Neural cell (in vitro differentiated cells): ENCODE measurements around the gene GRIA3. TPM values are rescaled to one million over a fixed set of nuclear protein-coding genes. Genes with fewer than 3 reads are reported as not detected.

ENCODE experiments used
- H2AFZ ChIP-seq: fragments of 200-600, 300-800 bp; sonication (generic), shearing (Covaris generic); 2 replicates; pipeline ENCODE4 v1.6.0; 2014; ENCODE audit warnings: low read depth, mild to moderate bottlenecking, antibody characterized with exemption, low read length, moderate library complexity
- H3F3A ChIP-seq: fragments of 200-600 bp; shearing (Covaris generic); 2 replicates; pipeline ENCODE4 v1.6.1; 2016; ENCODE audit warnings: mild to moderate bottlenecking, moderate library complexity, mixed read lengths, antibody characterized with exemption, low read length; ENCODE audit not compliant: insufficient read depth, poor library complexity, severe bottlenecking
- H3K27ac ChIP-seq: fragments of 200-600, 300-800 bp; sonication (generic), shearing (Covaris generic); 2 replicates; pipeline ENCODE4 v1.5.1; 2014; ENCODE audit warnings: mild to moderate bottlenecking, low read length, moderate library complexity
- H3K27me3 ChIP-seq: fragments of 300-800, 200-600 bp; sonication (generic), shearing (Covaris generic); 2 replicates; pipeline ENCODE4 v1.6.0; 2014; ENCODE audit warnings: mild to moderate bottlenecking, low read depth, low read length, moderate library complexity; ENCODE audit not compliant: insufficient read depth
- H3K36me3 ChIP-seq: fragments of 300-800, 200-600 bp; sonication (generic), shearing (Covaris generic); 2 replicates; pipeline ENCODE4 v1.5.1; 2014; ENCODE audit warnings: mild to moderate bottlenecking, antibody characterized with exemption, low read length, moderate library complexity; ENCODE audit not compliant: insufficient read depth
- H3K4me2 ChIP-seq: fragments of 300-800, 200-600 bp; sonication (generic), shearing (Covaris generic); 2 replicates; pipeline ENCODE4 v1.6.0; 2014; ENCODE audit warnings: mild to moderate bottlenecking, low read length
- H3K4me3 ChIP-seq: fragments of 300-800, 200-600 bp; sonication (generic), shearing (Covaris generic); 2 replicates; pipeline ENCODE4 v1.5.1; 2014; ENCODE audit warnings: mild to moderate bottlenecking, low read length, moderate library complexity
- H3K79me2 ChIP-seq: fragments of 200-600 bp; shearing (Covaris generic); replicated peaks from 2 replicates; pipeline ENCODE4 v1.6.0; 2014; ENCODE audit warnings: mild to moderate bottlenecking, low read length, moderate library complexity; ENCODE audit not compliant: insufficient read depth
- H3K9ac ChIP-seq: fragments of 300-800, 200-600 bp; sonication (generic), shearing (Covaris generic); 2 replicates; pipeline ENCODE4 v1.6.1; 2016; ENCODE audit warnings: mild to moderate bottlenecking, low read length, mixed read lengths
- H3K9me2 ChIP-seq: fragments of 200-600 bp; shearing (Covaris generic); 2 replicates; pipeline ENCODE4 v1.6.1; 2016; ENCODE audit warnings: mild to moderate bottlenecking, low read length, mixed read lengths; ENCODE audit not compliant: insufficient read depth
- H3K9me3 ChIP-seq: fragments of 200-600, 300-800 bp; sonication (generic), shearing (Covaris generic); 2 replicates; pipeline ENCODE4 v1.6.1; 2016; ENCODE audit warnings: mild to moderate bottlenecking, mixed run types, low read length, moderate library complexity, mixed read lengths
- H4K20me1 ChIP-seq: fragments of 200-600 bp; shearing (Covaris generic); 2 replicates; pipeline ENCODE4 v1.6.1; 2016; ENCODE audit warnings: mild to moderate bottlenecking, mixed run types; ENCODE audit not compliant: insufficient read depth
- EP300 ChIP-seq: fragments of 450-650 bp; conservative IDR thresholded peaks from 2 replicates; pipeline ENCODE4 v1.6.1; 2014; ENCODE audit warnings: antibody characterized with exemption, mild to moderate bottlenecking, moderate library complexity; ENCODE audit not compliant: poor library complexity, severe bottlenecking
- EZH2 ChIP-seq: fragments of 200-600, 300-800 bp; shearing (Covaris generic), sonication (generic); IDR thresholded peaks from 2 replicates; pipeline ENCODE4 v1.6.1; 2014; ENCODE audit warnings: antibody characterized with exemption, low read length, borderline replicate concordance, mild to moderate bottlenecking; ENCODE audit not compliant: insufficient read depth, poor library complexity, severe bottlenecking
- MXI1 ChIP-seq: fragments of 450-650 bp; conservative IDR thresholded peaks from 2 replicates; pipeline ENCODE4 v1.6.1; 2014; ENCODE audit warnings: antibody characterized with exemption, mild to moderate bottlenecking; ENCODE audit not compliant: poor library complexity, severe bottlenecking
- POLR2AphosphoS5 ChIP-seq: IDR thresholded peaks from 2 replicates; pipeline ENCODE4 v1.6.1; 2012
- RAD21 ChIP-seq: fragments of 450-650 bp; conservative IDR thresholded peaks from 2 replicates; pipeline ENCODE4 v1.6.1; 2014; ENCODE audit warnings: antibody characterized with exemption, mild to moderate bottlenecking, moderate library complexity
- SMC3 ChIP-seq: fragments of 450-650 bp; conservative IDR thresholded peaks from 2 replicates; pipeline ENCODE4 v1.6.1; 2014; ENCODE audit warnings: antibody characterized with exemption, mild to moderate bottlenecking, moderate library complexity; ENCODE audit not compliant: poor library complexity
- TAF1 ChIP-seq: IDR thresholded peaks from 2 replicates; pipeline ENCODE4 v1.6.1; 2012; ENCODE audit warnings: low read depth
- polyA plus RNA-seq: library from polyadenylated mRNA; depleted of rRNA; stranded (reverse); fragments of >200 nt; gene quantifications from 2 replicates; pipeline ENCODE4 v1.2.3, GENCODE V29; 2014
- TF ChIP-seq, protein P1 (sequence below): fragments of 450-650 bp; IDR thresholded peaks from 2 replicates; pipeline ENCODE4 v1.5.1; 2014; ENCODE audit warnings: antibody characterized with exemption, mild to moderate bottlenecking, moderate library complexity; ENCODE audit not compliant: poor library complexity, severe bottlenecking
- TF ChIP-seq, protein P2 (sequence below): IDR thresholded peaks from 2 replicates; pipeline ENCODE4 v1.6.1; 2012; ENCODE audit warnings: borderline replicate concordance

Gene GRIA3
- polyA plus RNA-seq, 1 donor from 2014 or later, result 7.8 TPM

DNA sequence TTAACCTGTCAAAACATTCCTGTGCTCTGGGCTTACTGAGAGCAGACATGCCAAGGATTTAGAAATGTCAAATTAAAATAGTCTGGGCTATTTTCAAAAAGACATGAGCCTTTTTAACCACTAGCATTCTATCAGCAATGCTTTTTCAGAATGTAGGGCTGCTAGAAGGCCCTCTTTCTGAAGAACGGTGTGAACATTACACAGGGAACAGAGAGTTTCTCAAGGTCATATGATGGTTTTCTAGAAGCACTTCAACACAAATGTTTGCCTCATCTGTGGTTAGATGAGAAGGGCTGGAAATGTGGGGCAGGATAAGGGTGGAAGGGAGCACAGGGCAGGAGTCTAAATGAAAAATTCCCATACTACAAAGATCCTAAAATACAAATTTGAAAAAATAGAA, 39.3 kb downstream of the GRIA3 start:
- no peak for TF ChIP-seq EP300
- no peak for TF ChIP-seq SMC3
- TF ChIP-seq RAD21, result no peak
- TF ChIP-seq POLR2AphosphoS5, result no peak
- TF ChIP-seq, protein P1, sequence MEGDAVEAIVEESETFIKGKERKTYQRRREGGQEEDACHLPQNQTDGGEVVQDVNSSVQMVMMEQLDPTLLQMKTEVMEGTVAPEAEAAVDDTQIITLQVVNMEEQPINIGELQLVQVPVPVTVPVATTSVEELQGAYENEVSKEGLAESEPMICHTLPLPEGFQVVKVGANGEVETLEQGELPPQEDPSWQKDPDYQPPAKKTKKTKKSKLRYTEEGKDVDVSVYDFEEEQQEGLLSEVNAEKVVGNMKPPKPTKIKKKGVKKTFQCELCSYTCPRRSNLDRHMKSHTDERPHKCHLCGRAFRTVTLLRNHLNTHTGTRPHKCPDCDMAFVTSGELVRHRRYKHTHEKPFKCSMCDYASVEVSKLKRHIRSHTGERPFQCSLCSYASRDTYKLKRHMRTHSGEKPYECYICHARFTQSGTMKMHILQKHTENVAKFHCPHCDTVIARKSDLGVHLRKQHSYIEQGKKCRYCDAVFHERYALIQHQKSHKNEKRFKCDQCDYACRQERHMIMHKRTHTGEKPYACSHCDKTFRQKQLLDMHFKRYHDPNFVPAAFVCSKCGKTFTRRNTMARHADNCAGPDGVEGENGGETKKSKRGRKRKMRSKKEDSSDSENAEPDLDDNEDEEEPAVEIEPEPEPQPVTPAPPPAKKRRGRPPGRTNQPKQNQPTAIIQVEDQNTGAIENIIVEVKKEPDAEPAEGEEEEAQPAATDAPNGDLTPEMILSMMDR, result no peak
- TF ChIP-seq EZH2, result no peak
- TF ChIP-seq TAF1, result no peak
- no peak for TF ChIP-seq MXI1
- TF ChIP-seq, protein P2, sequence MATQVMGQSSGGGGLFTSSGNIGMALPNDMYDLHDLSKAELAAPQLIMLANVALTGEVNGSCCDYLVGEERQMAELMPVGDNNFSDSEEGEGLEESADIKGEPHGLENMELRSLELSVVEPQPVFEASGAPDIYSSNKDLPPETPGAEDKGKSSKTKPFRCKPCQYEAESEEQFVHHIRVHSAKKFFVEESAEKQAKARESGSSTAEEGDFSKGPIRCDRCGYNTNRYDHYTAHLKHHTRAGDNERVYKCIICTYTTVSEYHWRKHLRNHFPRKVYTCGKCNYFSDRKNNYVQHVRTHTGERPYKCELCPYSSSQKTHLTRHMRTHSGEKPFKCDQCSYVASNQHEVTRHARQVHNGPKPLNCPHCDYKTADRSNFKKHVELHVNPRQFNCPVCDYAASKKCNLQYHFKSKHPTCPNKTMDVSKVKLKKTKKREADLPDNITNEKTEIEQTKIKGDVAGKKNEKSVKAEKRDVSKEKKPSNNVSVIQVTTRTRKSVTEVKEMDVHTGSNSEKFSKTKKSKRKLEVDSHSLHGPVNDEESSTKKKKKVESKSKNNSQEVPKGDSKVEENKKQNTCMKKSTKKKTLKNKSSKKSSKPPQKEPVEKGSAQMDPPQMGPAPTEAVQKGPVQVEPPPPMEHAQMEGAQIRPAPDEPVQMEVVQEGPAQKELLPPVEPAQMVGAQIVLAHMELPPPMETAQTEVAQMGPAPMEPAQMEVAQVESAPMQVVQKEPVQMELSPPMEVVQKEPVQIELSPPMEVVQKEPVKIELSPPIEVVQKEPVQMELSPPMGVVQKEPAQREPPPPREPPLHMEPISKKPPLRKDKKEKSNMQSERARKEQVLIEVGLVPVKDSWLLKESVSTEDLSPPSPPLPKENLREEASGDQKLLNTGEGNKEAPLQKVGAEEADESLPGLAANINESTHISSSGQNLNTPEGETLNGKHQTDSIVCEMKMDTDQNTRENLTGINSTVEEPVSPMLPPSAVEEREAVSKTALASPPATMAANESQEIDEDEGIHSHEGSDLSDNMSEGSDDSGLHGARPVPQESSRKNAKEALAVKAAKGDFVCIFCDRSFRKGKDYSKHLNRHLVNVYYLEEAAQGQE, result no peak
- H3K27ac ChIP-seq, result no peak overlapping the region
- no peak overlapping the region for H3K4me2 ChIP-seq

DNA sequence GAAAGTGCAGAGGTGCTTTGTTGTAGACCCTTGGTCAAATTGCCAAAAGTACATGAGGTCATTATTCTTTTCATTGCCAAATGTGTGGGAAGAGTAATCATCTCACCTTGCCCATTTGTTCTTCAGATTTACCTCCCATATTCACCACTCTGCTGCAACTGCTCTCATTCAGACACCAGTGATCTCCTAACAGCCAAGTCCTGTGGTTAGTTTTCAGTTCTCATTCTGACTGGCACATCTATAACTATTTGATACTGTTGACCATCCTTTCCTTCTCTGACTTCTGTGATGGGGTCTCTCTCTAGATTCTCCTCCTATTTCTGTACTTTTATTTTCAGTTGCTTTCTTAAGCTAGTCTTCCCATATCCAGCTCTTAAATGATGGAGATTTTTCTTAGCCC, 39.8 kb downstream of the GRIA3 start:
- no peaks in the 10 kb centered on the region for H4K20me1 ChIP-seq
- TF ChIP-seq POLR2AphosphoS5 (no peak), EP300 (no peak), TAF1 (no peak), MXI1 (no peak), SMC3 (no peak), EZH2 (no peak), RAD21 (no peak)
- TF ChIP-seq, protein P1, result no peak
- TF ChIP-seq, protein P2, result no peak
- no peak overlapping the region for H3K27ac ChIP-seq

More for the DNA sequence above, 39.3 kb downstream of the GRIA3 start:
- no peaks in the 10 kb centered on the region for H3K9me3 ChIP-seq
- no peak overlapping the region for H3K9ac ChIP-seq
- no peaks in the 10 kb centered on the region for H3K36me3 ChIP-seq
- no peaks in the 10 kb centered on the region for H3K9me2 ChIP-seq
- no peaks in the 10 kb centered on the region for H4K20me1 ChIP-seq
- H3K27me3 ChIP-seq, result no peaks in the 10 kb centered on the region
- H3K79me2 ChIP-seq, result no peaks in the 10 kb centered on the region
- H2AFZ ChIP-seq, result no peak overlapping the region
- H3K4me3 ChIP-seq, result no peak overlapping the region
- no peaks in the 10 kb centered on the region for H3F3A ChIP-seq

More for the DNA sequence above, 39.8 kb downstream of the GRIA3 start:
- Histone ChIP-seq H3K36me3 (no peaks in the 10 kb centered on the region), H3K27me3 (no peaks in the 10 kb centered on the region), H3K9ac (no peak overlapping the region), H3K9me3 (no peaks in the 10 kb centered on the region), H2AFZ (no peak overlapping the region), H3K79me2 (no peaks in the 10 kb centered on the region), H3K4me3 (no peak overlapping the region), H3K9me2 (no peaks in the 10 kb centered on the region), H3F3A (no peaks in the 10 kb centered on the region), H3K4me2 (no peak overlapping the region)
